Lower leg skin (tissue), 3 donors: ENCODE results near the gene EEF1A1.

Source experiments
- CTCF ChIP-seq, 3 donors: fragments of 450-650 bp; IDR thresholded peaks; one replicate each; pipeline ENCODE4 v1.5.1; 2016; ENCODE audit warnings: antibody characterized with exemption in 3 of 3, mild to moderate bottlenecking in 3 of 3, moderate library complexity in 2 of 3
- POLR2A ChIP-seq, 2 donors: fragments of 450-650 bp; IDR thresholded peaks; one replicate each; pipeline ENCODE4 v1.6.1; 2016 to 2017; ENCODE audit warnings: antibody characterized with exemption in 2 of 2, mild to moderate bottlenecking in 1 of 2, moderate library complexity in 1 of 2

- no peak for TF ChIP-seq CTCF (IDR thresholded peaks at IDR 0.05)
- no peak for TF ChIP-seq POLR2A (IDR thresholded peaks at IDR 0.05)
Observed at GRCh38 chr6:73515204-73515655, 5.6 kb downstream of the EEF1A1 start.
